ENCODE data around the gene SART3. TPM values are rescaled to one million over a fixed set of nuclear protein-coding genes. Genes with fewer than 3 reads are reported as not detected.

The SART3 gene
- total and polyA plus RNA-seq, 2 of the 8 experiments (the other 6 are each of a cell fraction or from before 2014, with no cell fraction given), result 16.0 to 103 TPM

GRCh38 chr12:108571609-108572165 is 10.7 kb upstream of the SART3 start (continued):
- TF ChIP-seq BCL11A (IDR thresholded peaks at IDR 0.05; ENCODE audit: low read depth in 2 of 2, low read length in 2 of 2) (no peak), HDAC2 (IDR thresholded peaks at IDR 0.05; ENCODE audit: borderline replicate concordance in 1 of 2, low read depth in 2 of 2, low read length in 2 of 2) (no peak), RFX5 (IDR thresholded peaks at IDR 0.05; ENCODE audit: borderline replicate concordance, low read depth, low read length) (no peak), EGR1 (IDR thresholded peaks at IDR 0.05; ENCODE audit: borderline replicate concordance, low read depth, low read length) (no peak), EP300 (IDR thresholded peaks at IDR 0.05; ENCODE audit: borderline replicate concordance in 1 of 2, low read depth in 2 of 2, low read length in 2 of 2) (no peak), CTBP2 (IDR thresholded peaks at IDR 0.05; ENCODE audit: borderline replicate concordance, insufficient read depth, insufficient read length, low read length) (no peak)

Data from H1 (cell line).